HEK293 (cell line): ENCODE measurements around the gene TDRD10.
A peak's percentile ranks its signal among the peaks of the same experiment; 100 is the strongest.

Experiments
- GFI1B ChIP-seq: fragments of 450-650 bp; formaldehyde crosslinking; IDR thresholded peaks from 2 replicates; pipeline ENCODE4 v1.5.1; 2016; ENCODE audit warnings: missing biosample characterization, missing genetic modification characterization
- KLF16 ChIP-seq: fragments of 450-650 bp; formaldehyde crosslinking; IDR thresholded peaks from 2 replicates; pipeline ENCODE4 v1.5.1; 2017; ENCODE audit warnings: missing biosample characterization, missing genetic modification characterization
- OSR2 ChIP-seq: fragments of 450-650 bp; formaldehyde crosslinking; IDR thresholded peaks from 2 replicates; pipeline ENCODE4 v1.5.1; 2016; ENCODE audit warnings: missing biosample characterization, missing genetic modification characterization
- PBX3 ChIP-seq: sonication (generic); formaldehyde crosslinking; IDR thresholded peaks from 2 replicates; pipeline ENCODE4 v1.8.1; 2022; ENCODE audit warnings: mild to moderate bottlenecking, moderate library complexity, missing genetic modification reagents
- REPIN1 ChIP-seq: fragments of 450-650 bp; formaldehyde crosslinking; IDR thresholded peaks from 2 replicates; pipeline ENCODE4 v1.5.1; 2017; ENCODE audit warnings: missing biosample characterization, missing genetic modification characterization, low read depth
- REST ChIP-seq: fragments of 450-650 bp; formaldehyde crosslinking; IDR thresholded peaks from 2 replicates; pipeline ENCODE4 v1.5.1; 2016; ENCODE audit warnings: missing biosample characterization, missing genetic modification characterization
- SCRT1 ChIP-seq: fragments of 450-650 bp; formaldehyde crosslinking; IDR thresholded peaks from 2 replicates; pipeline ENCODE4 v1.5.1; 2016; ENCODE audit warnings: missing biosample characterization, missing genetic modification characterization, borderline replicate concordance
- SP7 ChIP-seq: fragments of 450-650 bp; formaldehyde crosslinking; IDR thresholded peaks from 2 replicates; pipeline ENCODE4 v1.5.1; 2016; ENCODE audit warnings: missing biosample characterization, missing genetic modification characterization
- WT1 ChIP-seq: fragments of 450-650 bp; formaldehyde crosslinking; IDR thresholded peaks from 2 replicates; pipeline ENCODE4 v1.5.1; 2016; ENCODE audit warnings: missing biosample characterization, missing genetic modification characterization
- ZBTB48 ChIP-seq: fragments of 450-650 bp; formaldehyde crosslinking; IDR thresholded peaks from 2 replicates; pipeline ENCODE4 v1.5.1; 2016; ENCODE audit warnings: missing biosample characterization, missing genetic modification characterization
- ZBTB7A ChIP-seq: fragments of 450-650 bp; formaldehyde crosslinking; IDR thresholded peaks from 2 replicates; pipeline ENCODE4 v1.5.1; 2016; ENCODE audit warnings: low read depth, missing biosample characterization, missing genetic modification characterization
- ZNF112 ChIP-seq: fragments of 450-650 bp; formaldehyde crosslinking; IDR thresholded peaks from 2 replicates; pipeline ENCODE4 v1.5.0; 2017; ENCODE audit warnings: missing biosample characterization, missing genetic modification characterization
- ZNF138 ChIP-seq: fragments of 450-650 bp; formaldehyde crosslinking; IDR thresholded peaks from 2 replicates; pipeline ENCODE4 v1.5.1; 2016; ENCODE audit warnings: missing biosample characterization, missing genetic modification characterization, borderline replicate concordance
- ZNF155 ChIP-seq: fragments of 450-650 bp; formaldehyde crosslinking; IDR thresholded peaks from 2 replicates; pipeline ENCODE4 v1.5.1; 2016; ENCODE audit warnings: missing biosample characterization, missing genetic modification characterization
- ZNF221 ChIP-seq: fragments of 450-650 bp; formaldehyde crosslinking; IDR thresholded peaks from 2 replicates; pipeline ENCODE4 v1.5.1; 2017; ENCODE audit warnings: missing biosample characterization, missing genetic modification characterization, borderline replicate concordance
- ZNF292 ChIP-seq: fragments of 450-650 bp; formaldehyde crosslinking; IDR thresholded peaks from 2 replicates; pipeline ENCODE4 v1.5.1; 2016; ENCODE audit warnings: low read depth, missing biosample characterization, missing genetic modification characterization, borderline replicate concordance
- ZNF311 ChIP-seq: fragments of 450-650 bp; formaldehyde crosslinking; IDR thresholded peaks from 2 replicates; pipeline ENCODE4 v1.5.1; 2017; ENCODE audit warnings: missing biosample characterization, missing genetic modification characterization, borderline replicate concordance
- ZNF37A ChIP-seq: fragments of 450-650 bp; IDR thresholded peaks from 2 replicates; pipeline ENCODE4 v1.5.1; 2018; ENCODE audit warnings: missing biosample characterization, missing genetic modification characterization
- ZNF404 ChIP-seq: fragments of 450-650 bp; formaldehyde crosslinking; IDR thresholded peaks from 2 replicates; pipeline ENCODE4 v1.5.1; 2017; ENCODE audit warnings: missing biosample characterization, missing genetic modification characterization
- ZNF473 ChIP-seq: fragments of 450-650 bp; formaldehyde crosslinking; IDR thresholded peaks from 2 replicates; pipeline ENCODE4 v1.5.1; 2017; ENCODE audit warnings: missing biosample characterization, missing genetic modification characterization
- ZNF558 ChIP-seq: fragments of 450-650 bp; formaldehyde crosslinking; IDR thresholded peaks from 2 replicates; pipeline ENCODE4 v1.5.1; 2016; ENCODE audit warnings: missing biosample characterization, missing genetic modification characterization
- ZNF596 ChIP-seq: fragments of 450-650 bp; IDR thresholded peaks from 2 replicates; pipeline ENCODE4 v1.5.0; 2018; ENCODE audit warnings: missing biosample characterization, mild to moderate bottlenecking, missing genetic modification characterization, moderate library complexity
- ZNF600 ChIP-seq: fragments of 450-650 bp; formaldehyde crosslinking; IDR thresholded peaks from 2 replicates; pipeline ENCODE4 v1.5.1; 2016; ENCODE audit warnings: missing biosample characterization, missing genetic modification characterization
- ZNF610 ChIP-seq: fragments of 450-650 bp; formaldehyde crosslinking; IDR thresholded peaks from 2 replicates; pipeline ENCODE4 v1.5.1; 2016; ENCODE audit warnings: missing biosample characterization, missing genetic modification characterization, borderline replicate concordance
- ZNF704 ChIP-seq: fragments of 450-650 bp; formaldehyde crosslinking; IDR thresholded peaks from 2 replicates; pipeline ENCODE4 v1.5.1; 2016; ENCODE audit warnings: missing biosample characterization, missing genetic modification characterization
- ZNF843 ChIP-seq: fragments of 450-650 bp; formaldehyde crosslinking; IDR thresholded peaks from 2 replicates; pipeline ENCODE4 v1.5.1; 2016; ENCODE audit warnings: missing biosample characterization, missing genetic modification characterization
- ZSCAN16 ChIP-seq: fragments of 450-650 bp; formaldehyde crosslinking; IDR thresholded peaks from 2 replicates; pipeline ENCODE4 v1.5.1; 2016; ENCODE audit warnings: missing biosample characterization, missing genetic modification characterization
- ZSCAN23 ChIP-seq: fragments of 450-650 bp; formaldehyde crosslinking; IDR thresholded peaks from 2 replicates; pipeline ENCODE4 v1.5.1; 2016; ENCODE audit warnings: missing biosample characterization, missing genetic modification characterization
- TF ChIP-seq, protein P1 (sequence below): fragments of 450-650 bp; formaldehyde crosslinking; IDR thresholded peaks from 2 replicates; pipeline ENCODE4 v1.5.1; 2016; ENCODE audit warnings: missing biosample characterization, missing genetic modification characterization, borderline replicate concordance
- TF ChIP-seq, protein P2 (sequence below): fragments of 450-650 bp; formaldehyde crosslinking; IDR thresholded peaks from 2 replicates; pipeline ENCODE4 v1.5.1; 2016; ENCODE audit warnings: missing biosample characterization, missing genetic modification characterization

Gene TDRD10

GRCh38 chr1:154527192-154527591, 25.2 kb downstream of the TDRD10 start (continued):
- TF ChIP-seq WT1 (peak; percentile 34; the same call in 1 of the 2 replicates), ZNF155 (tag by site-specific recombination) (no peak), ZNF221 (tag by site-specific recombination) (no peak), ZNF704 (no peak), ZNF558 (no peak), ZNF404 (no peak), ZNF292 (tag by site-specific recombination) (no peak), ZBTB48 (tag by site-specific recombination) (no peak), REST (no peak), KLF16 (tag by site-specific recombination) (no peak), ZNF596 (no peak), ZNF138 (tag by site-specific recombination) (no peak), ZNF843 (tag by site-specific recombination) (peak; percentile 92), OSR2 (peak; percentile 93), ZNF473 (tag by site-specific recombination) (no peak), ZSCAN23 (tag by site-specific recombination) (0 out of 2 replicates have a peak, but pooled peaks have one; percentile 13), ZNF112 (tag by site-specific recombination) (no peak), SCRT1 (tag by site-specific recombination) (peak; percentile 42; the same call in 1 of the 2 replicates), REPIN1 (tag by site-specific recombination) (no peak), ZNF600 (tag by site-specific recombination) (no peak), SP7 (tag by site-specific recombination) (0 out of 2 replicates have a peak, but pooled peaks have one; percentile 16), ZSCAN16 (tag by site-specific recombination) (no peak), ZNF610 (no peak), ZNF37A (tag by site-specific recombination) (no peak), ZNF311 (tag by site-specific recombination) (no peak), PBX3 (CRISPR knock-in tag) (no peak), GFI1B (tag by site-specific recombination) (no peak), ZBTB7A (no peak)
- TF ChIP-seq, protein P1, sequence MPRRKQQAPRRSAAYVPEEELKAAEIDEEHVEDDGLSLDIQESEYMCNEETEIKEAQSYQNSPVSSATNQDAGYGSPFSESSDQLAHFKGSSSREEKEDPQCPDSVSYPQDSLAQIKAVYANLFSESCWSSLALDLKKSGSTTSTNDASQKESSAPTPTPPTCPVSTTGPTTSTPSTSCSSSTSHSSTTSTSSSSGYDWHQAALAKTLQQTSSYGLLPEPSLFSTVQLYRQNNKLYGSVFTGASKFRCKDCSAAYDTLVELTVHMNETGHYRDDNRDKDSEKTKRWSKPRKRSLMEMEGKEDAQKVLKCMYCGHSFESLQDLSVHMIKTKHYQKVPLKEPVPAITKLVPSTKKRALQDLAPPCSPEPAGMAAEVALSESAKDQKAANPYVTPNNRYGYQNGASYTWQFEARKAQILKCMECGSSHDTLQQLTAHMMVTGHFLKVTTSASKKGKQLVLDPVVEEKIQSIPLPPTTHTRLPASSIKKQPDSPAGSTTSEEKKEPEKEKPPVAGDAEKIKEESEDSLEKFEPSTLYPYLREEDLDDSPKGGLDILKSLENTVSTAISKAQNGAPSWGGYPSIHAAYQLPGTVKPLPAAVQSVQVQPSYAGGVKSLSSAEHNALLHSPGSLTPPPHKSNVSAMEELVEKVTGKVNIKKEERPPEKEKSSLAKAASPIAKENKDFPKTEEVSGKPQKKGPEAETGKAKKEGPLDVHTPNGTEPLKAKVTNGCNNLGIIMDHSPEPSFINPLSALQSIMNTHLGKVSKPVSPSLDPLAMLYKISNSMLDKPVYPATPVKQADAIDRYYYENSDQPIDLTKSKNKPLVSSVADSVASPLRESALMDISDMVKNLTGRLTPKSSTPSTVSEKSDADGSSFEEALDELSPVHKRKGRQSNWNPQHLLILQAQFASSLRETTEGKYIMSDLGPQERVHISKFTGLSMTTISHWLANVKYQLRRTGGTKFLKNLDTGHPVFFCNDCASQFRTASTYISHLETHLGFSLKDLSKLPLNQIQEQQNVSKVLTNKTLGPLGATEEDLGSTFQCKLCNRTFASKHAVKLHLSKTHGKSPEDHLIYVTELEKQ (tag by site-specific recombination): peak; percentile 82
- TF ChIP-seq, protein P2, sequence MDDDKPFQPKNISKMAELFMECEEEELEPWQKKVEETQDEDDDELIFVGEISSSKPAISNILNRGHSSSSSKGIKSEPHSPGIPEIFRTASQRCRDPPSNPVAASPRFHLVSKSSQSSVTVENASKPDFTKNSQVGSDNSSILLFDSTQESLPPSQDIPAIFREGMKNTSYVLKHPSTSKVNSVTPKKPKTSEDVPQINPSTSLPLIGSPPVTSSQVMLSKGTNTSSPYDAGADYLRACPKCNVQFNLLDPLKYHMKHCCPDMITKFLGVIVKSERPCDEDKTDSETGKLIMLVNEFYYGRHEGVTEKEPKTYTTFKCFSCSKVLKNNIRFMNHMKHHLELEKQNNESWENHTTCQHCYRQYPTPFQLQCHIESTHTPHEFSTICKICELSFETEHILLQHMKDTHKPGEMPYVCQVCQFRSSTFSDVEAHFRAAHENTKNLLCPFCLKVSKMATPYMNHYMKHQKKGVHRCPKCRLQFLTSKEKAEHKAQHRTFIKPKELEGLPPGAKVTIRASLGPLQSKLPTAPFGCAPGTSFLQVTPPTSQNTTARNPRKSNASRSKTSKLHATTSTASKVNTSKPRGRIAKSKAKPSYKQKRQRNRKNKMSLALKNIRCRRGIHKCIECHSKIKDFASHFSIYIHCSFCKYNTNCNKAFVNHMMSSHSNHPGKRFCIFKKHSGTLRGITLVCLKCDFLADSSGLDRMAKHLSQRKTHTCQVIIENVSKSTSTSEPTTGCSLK (tag by site-specific recombination): no peak
